Esophagus muscularis mucosa (tissue), 3 donors: ENCODE data around the gene ZBTB22.

Source experiments
- POLR2AphosphoS5 ChIP-seq, 2 donors: sonication (generic); formaldehyde crosslinking; IDR thresholded peaks; one replicate each; pipeline ENCODE4 v1.6.1; 2017; ENCODE audit warnings: antibody characterized with exemption in 2 of 2
- TF ChIP-seq, protein P1 (sequence below), 3 experiments: fragments of 200-600 bp in 2 of 3; fragments of 450-650 bp in 1 of 3; sonication (generic) in 2 of 3; IDR thresholded peaks; one replicate each; pipeline ENCODE4 v1.5.1; 2017 to 2019; ENCODE audit warnings: antibody characterized with exemption in 3 of 3, mild to moderate bottlenecking in 2 of 3, moderate library complexity in 1 of 3

- TF ChIP-seq POLR2AphosphoS5 (IDR thresholded peaks at IDR 0.05): no peak
- TF ChIP-seq, protein P1, sequence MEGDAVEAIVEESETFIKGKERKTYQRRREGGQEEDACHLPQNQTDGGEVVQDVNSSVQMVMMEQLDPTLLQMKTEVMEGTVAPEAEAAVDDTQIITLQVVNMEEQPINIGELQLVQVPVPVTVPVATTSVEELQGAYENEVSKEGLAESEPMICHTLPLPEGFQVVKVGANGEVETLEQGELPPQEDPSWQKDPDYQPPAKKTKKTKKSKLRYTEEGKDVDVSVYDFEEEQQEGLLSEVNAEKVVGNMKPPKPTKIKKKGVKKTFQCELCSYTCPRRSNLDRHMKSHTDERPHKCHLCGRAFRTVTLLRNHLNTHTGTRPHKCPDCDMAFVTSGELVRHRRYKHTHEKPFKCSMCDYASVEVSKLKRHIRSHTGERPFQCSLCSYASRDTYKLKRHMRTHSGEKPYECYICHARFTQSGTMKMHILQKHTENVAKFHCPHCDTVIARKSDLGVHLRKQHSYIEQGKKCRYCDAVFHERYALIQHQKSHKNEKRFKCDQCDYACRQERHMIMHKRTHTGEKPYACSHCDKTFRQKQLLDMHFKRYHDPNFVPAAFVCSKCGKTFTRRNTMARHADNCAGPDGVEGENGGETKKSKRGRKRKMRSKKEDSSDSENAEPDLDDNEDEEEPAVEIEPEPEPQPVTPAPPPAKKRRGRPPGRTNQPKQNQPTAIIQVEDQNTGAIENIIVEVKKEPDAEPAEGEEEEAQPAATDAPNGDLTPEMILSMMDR (IDR thresholded peaks at IDR 0.05): no peak
Observed at GRCh38 chr6:33278810-33279209, 38.7 kb downstream of the ZBTB22 start.
